Renal cortex interstitium (tissue), 11 donors: ENCODE data around the gene CHRNB1. TPM values are rescaled to one million over a fixed set of nuclear protein-coding genes. Genes with fewer than 3 reads are reported as not detected.

ENCODE experiments used
- DNase-seq, 11 donors: peaks; one replicate each; pipeline ENCODE4 v3.0.0-alpha.2; 2013; ENCODE audit warnings: low read depth in 9 of 11, low spot score in 4 of 11; ENCODE audit errors: extremely low read depth in 1 of 11
- polyA plus RNA-seq, 3 donors: library from polyadenylated mRNA; unstranded; fragments of 120-200 nt; gene quantifications; one replicate each; pipeline ENCODE4 v1.2.1, GENCODE V29; 2013; ENCODE audit not compliant: insufficient read length in 3 of 3

CHRNB1 gene
- polyA plus RNA-seq, 3 donors, result 9.3 to 10.7 (median 10.4) TPM

DNA sequence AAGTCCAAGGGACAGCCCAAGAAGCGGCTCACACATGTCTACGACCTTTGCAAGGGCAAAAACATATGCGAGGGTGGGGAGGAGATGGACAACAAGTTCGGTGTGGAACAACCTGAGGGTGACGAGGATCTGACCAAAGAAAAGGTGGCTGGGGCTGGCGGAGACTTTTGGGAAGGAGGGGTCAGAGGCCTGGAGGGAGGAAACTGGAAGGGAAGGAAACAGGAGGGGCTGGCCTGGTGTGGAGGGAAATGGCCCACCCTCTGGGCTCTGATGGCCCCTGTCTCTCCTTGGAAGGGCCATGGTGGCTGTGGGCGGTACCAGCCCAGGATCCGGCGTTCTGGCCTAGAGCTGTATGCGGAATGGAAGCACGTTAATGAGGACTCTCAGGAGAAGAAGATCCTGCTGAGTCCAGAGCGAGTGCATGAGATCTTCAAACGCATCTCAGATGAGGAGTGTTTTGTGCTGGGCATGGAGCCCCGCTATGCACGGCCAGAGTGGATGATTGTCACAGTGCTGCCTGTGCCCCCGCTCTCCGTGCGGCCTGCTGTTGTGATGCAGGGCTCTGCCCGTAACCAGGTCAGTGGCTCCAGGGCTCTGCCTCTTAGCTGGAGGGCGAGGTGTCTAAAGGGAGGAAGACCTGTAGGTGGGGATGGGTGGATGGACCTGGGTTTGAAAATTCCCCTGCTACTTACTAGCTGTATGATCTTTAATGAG, 51.8 kb downstream of the CHRNB1 start:
- no peak for DNase-seq

DNA sequence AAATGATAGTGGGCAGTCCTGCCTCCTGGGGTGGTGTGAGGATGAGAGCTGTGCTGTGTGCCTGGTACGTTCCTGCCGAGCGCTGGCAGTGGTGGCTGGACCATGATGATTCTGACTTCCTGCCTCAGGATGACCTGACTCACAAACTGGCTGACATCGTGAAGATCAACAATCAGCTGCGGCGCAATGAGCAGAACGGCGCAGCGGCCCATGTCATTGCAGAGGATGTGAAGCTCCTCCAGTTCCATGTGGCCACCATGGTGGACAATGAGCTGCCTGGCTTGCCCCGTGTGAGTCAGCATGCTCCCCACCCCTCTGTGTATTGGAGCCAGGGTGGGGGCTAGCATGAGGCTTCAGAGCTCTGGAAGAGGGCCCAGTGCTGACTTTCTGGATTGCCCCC, 52.4 kb downstream of the CHRNB1 start:
- no peak for DNase-seq

DNA sequence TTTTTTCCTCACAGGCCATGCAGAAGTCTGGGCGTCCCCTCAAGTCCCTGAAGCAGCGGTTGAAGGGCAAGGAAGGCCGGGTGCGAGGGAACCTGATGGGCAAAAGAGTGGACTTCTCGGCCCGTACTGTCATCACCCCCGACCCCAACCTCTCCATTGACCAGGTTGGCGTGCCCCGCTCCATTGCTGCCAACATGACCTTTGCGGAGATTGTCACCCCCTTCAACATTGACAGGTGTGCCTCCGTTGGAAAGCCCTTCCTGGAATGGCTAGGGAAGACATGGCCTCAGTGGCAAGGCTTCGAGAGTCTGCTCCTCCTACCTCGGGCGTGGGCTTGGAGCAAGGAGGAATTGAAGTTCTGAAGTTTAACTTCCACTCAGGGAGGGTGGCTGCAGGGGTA, 52.8 kb downstream of the CHRNB1 start:
- no peak for DNase-seq

DNA sequence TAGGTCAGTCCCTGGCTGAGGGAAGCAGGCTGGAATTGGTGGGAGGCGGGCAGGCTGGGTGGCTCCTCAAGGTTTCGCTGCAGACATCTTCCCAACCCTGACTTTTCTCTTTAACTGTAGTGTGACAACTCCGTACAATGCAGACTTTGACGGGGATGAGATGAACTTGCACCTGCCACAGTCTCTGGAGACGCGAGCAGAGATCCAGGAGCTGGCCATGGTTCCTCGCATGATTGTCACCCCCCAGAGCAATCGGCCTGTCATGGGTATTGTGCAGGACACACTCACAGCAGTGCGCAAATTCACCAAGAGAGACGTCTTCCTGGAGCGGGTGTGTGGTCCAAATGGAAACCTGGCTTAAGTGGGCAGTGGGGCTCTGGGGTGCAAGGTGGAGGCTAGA, 54.3 kb downstream of the CHRNB1 start:
- no peak for DNase-seq

DNA sequence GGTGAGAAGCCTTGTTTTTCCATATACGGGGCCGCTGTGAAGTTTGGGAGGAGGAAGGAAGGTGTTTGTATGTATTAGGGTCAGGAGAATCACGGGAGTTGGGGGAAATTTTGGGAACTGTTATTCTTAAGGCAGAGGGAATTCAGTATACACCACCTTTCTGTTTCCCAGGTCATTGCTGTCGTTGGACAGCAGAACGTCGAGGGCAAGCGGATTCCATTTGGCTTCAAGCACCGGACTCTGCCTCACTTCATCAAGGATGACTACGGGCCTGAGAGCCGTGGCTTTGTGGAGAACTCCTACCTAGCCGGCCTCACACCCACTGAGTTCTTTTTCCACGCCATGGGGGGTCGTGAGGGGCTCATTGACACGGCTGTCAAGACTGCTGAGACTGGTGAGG, 56.9 kb downstream of the CHRNB1 start:
- no peak for DNase-seq

DNA sequence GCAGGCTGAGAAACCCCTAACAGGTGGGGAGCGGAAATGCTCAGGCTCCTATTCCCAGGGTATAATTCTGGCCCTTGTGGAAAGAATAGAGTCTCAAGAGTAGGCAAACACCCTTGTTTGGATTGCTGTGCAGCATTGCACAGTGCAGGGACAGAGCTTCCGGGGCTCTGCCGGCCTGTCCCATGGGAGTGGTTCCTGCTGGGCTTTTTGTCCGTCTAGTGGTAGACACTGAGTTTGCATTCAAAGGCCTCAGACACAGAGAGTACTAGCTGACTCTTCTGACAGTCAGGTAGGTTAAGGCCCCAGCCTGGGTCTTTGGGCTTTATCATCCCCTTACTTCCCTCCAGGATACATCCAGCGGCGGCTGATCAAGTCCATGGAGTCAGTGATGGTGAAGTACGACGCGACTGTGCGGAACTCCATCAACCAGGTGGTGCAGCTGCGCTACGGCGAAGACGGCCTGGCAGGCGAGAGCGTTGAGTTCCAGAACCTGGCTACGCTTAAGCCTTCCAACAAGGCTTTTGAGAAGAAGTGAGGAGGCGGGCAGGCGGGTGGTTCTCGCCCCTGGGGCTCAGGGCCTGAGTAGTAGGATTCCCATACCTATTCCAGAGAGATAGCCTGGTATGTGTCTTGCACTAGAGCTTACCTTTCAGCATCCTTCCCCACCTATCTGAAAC, 57.4 kb downstream of the CHRNB1 start:
- no peak for DNase-seq

DNA sequence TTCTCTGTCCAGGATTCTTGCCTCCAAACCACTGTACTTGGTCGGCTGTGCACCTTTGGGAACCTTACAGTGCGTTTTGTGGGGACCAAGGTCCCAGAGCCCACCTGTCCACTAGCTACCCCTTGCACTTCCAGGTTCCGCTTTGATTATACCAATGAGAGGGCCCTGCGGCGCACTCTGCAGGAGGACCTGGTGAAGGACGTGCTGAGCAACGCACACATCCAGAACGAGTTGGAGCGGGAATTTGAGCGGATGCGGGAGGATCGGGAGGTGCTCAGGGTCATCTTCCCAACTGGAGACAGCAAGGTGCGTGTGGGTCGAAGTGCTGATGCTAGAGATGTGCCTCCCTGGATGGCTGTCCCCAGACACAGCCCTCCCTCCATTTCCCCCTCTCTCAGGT, 58.1 kb downstream of the CHRNB1 start:
- DNase-seq, result no peak

DNA sequence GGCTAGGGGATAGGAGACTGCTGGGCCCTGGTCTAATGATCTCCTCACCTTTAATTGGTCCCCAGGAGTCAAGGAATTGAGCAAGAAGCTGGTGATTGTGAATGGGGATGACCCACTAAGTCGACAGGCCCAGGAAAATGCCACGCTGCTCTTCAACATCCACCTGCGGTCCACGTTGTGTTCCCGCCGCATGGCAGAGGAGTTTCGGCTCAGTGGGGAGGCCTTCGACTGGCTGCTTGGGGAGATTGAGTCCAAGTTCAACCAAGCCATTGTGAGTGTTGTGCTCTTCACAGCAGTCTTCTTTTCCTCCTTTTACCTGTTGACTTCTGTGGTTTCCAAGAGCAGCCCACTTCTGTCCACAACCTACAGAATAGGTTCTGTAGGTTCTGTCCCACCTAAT, 58.7 kb downstream of the CHRNB1 start:
- DNase-seq, result no peak

Other genes with a start within 250 kb of the CHRNB1 start
- 10 to 100 TPM; 28.3 to 47.7 (median 37.6) TPM for gene DLG4, start 225.2 kb upstream of the CHRNB1 start, polyA plus RNA-seq
- gene ACADVL, start 225.1 kb upstream of the CHRNB1 start, polyA plus RNA-seq, result 100 to 1,000 TPM; 438 to 579 (median 497) TPM
- gene DVL2, start 210.5 kb upstream of the CHRNB1 start, polyA plus RNA-seq, result 10 to 100 TPM; 49.8 to 66.7 (median 64.4) TPM
- 10 to 100 TPM; 51.3 to 65.8 (median 53.1) TPM for gene PHF23, start 205.6 kb upstream of the CHRNB1 start, polyA plus RNA-seq
- 100 to 1,000 TPM; 435 to 476 (median 455) TPM for gene GABARAP, start 202.6 kb upstream of the CHRNB1 start, polyA plus RNA-seq
- 100 to 1,000 TPM; 151 to 152 (median 151) TPM for gene CTDNEP1, start 193.3 kb upstream of the CHRNB1 start, polyA plus RNA-seq
- 10 to 100 TPM; 51.6 to 63.0 (median 55.1) TPM for gene ELP5, start 192.8 kb upstream of the CHRNB1 start, polyA plus RNA-seq
- gene CLDN7, start 182.6 kb upstream of the CHRNB1 start, polyA plus RNA-seq, result 10 to 100 TPM; 41.1 to 74.2 (median 41.8) TPM
- gene SLC2A4, start 163.3 kb upstream of the CHRNB1 start, polyA plus RNA-seq, result 1 to 10 TPM; 1.8 to 2.7 (median 2.5) TPM
- 1 to 10 TPM; 3.8 to 5.3 (median 5.2) TPM for gene YBX2, start 150.4 kb upstream of the CHRNB1 start, polyA plus RNA-seq
- 100 to 1,000 TPM; 313 to 353 (median 324) TPM for gene EIF5A, start 137.4 kb upstream of the CHRNB1 start, polyA plus RNA-seq
- 100 to 1,000 TPM in 1 of 3 donors, 10 to 100 TPM in 2; 95.6 to 101 (median 97.4) TPM for gene GPS2, start 129.7 kb upstream of the CHRNB1 start, polyA plus RNA-seq
- 10 to 100 TPM; 30.6 to 38.2 (median 36.1) TPM for gene NEURL4, start 115.7 kb upstream of the CHRNB1 start, polyA plus RNA-seq
- gene ACAP1, start 108.5 kb upstream of the CHRNB1 start, polyA plus RNA-seq, result 10 to 100 TPM in 1 of 3 donors, 1 to 10 TPM in 2; 7.0 to 12.5 (median 7.6) TPM
- 10 to 100 TPM; 10.7 to 13.9 (median 12.0) TPM for gene KCTD11, start 92.9 kb upstream of the CHRNB1 start, polyA plus RNA-seq
- not detected for gene TMEM95, start 89.9 kb upstream of the CHRNB1 start, polyA plus RNA-seq
- gene TNK1, start 64.0 kb upstream of the CHRNB1 start, polyA plus RNA-seq, result 1 to 10 TPM; 5.1 to 9.0 (median 6.0) TPM
- 10 to 100 TPM; 28.8 to 41.5 (median 41.4) TPM for gene PLSCR3, start 50.5 kb upstream of the CHRNB1 start, polyA plus RNA-seq
- 10 to 100 TPM; 81.9 to 99.2 (median 87.3) TPM for gene TMEM256, start 41.0 kb upstream of the CHRNB1 start, polyA plus RNA-seq
- gene NLGN2, start 37.2 kb upstream of the CHRNB1 start, polyA plus RNA-seq, result 10 to 100 TPM; 21.4 to 36.4 (median 29.0) TPM
- under 1 TPM in 2 of 3 donors, not detected in 1; 0.10 to 0.22 TPM for gene SPEM1, start 24.7 kb upstream of the CHRNB1 start, polyA plus RNA-seq
- gene SPEM2, start 19.4 kb upstream of the CHRNB1 start, polyA plus RNA-seq, result not detected
- gene SPEM3, start 16.2 kb upstream of the CHRNB1 start, polyA plus RNA-seq, result not detected
- gene TMEM102, start 9.6 kb upstream of the CHRNB1 start, polyA plus RNA-seq, result 1 to 10 TPM; 3.4 to 5.2 (median 4.6) TPM
- 10 to 100 TPM in 1 of 3 donors, 1 to 10 TPM in 2; 5.6 to 12.6 (median 8.0) TPM for gene FGF11, start 5.5 kb upstream of the CHRNB1 start, polyA plus RNA-seq
- gene ZBTB4, start 34.6 kb downstream of the CHRNB1 start, polyA plus RNA-seq, result 10 to 100 TPM; 34.9 to 54.9 (median 40.9) TPM
- gene SLC35G6, start 36.4 kb downstream of the CHRNB1 start, polyA plus RNA-seq, result under 1 TPM in 2 of 3 donors, not detected in 1; 0.26 TPM
- 100 to 1,000 TPM; 131 to 134 (median 134) TPM for gene POLR2A, start 39.3 kb downstream of the CHRNB1 start, polyA plus RNA-seq
- gene TNFSF12, start 104.0 kb downstream of the CHRNB1 start, polyA plus RNA-seq, result 10 to 100 TPM; 19.0 to 26.6 (median 26.6) TPM
- gene TNFSF13, start 113.7 kb downstream of the CHRNB1 start, polyA plus RNA-seq, result 10 to 100 TPM; 10.4 to 17.2 (median 12.5) TPM
- 10 to 100 TPM; 61.6 to 86.9 (median 83.7) TPM for gene SENP3, start 116.9 kb downstream of the CHRNB1 start, polyA plus RNA-seq
- 10 to 100 TPM; 56.7 to 63.5 (median 62.6) TPM for gene CD68, start 134.6 kb downstream of the CHRNB1 start, polyA plus RNA-seq
- gene MPDU1, start 138.8 kb downstream of the CHRNB1 start, polyA plus RNA-seq, result 100 to 1,000 TPM; 103 to 119 (median 114) TPM
- gene SOX15, start 145.0 kb downstream of the CHRNB1 start, polyA plus RNA-seq, result 1 to 10 TPM; 2.9 to 4.4 (median 4.0) TPM
- gene FXR2, start 169.8 kb downstream of the CHRNB1 start, polyA plus RNA-seq, result 10 to 100 TPM; 49.6 to 51.8 (median 51.3) TPM
- 100 to 1,000 TPM; 141 to 156 (median 145) TPM for gene SAT2, start 182.8 kb downstream of the CHRNB1 start, polyA plus RNA-seq
- gene SHBG, start 185.1 kb downstream of the CHRNB1 start, polyA plus RNA-seq, result 1 to 10 TPM; 3.4 to 4.7 (median 4.0) TPM
- gene ATP1B2, start 205.9 kb downstream of the CHRNB1 start, polyA plus RNA-seq, result 10 to 100 TPM; 20.7 to 22.9 (median 21.0) TPM
- gene TP53, start 242.4 kb downstream of the CHRNB1 start, polyA plus RNA-seq, result 10 to 100 TPM; 70.5 to 75.4 (median 73.3) TPM
- 10 to 100 TPM; 12.4 to 15.3 (median 12.9) TPM for gene WRAP53, start 243.4 kb downstream of the CHRNB1 start, polyA plus RNA-seq